GM19463 (cell line): ENCODE results near the gene TRAPPC10.

Source experiments
- ATAC-seq: cut with Tn5 transposase; IDR thresholded peaks from one replicate; pipeline ENCODE4 v1.9.1; 2021; ENCODE audit warnings: mild to moderate bottlenecking, moderate library complexity; ENCODE audit not compliant: unreplicated experiment

Gene TRAPPC10

GRCh38 chr21:43982489-43983078 is 29.5 kb upstream of the TRAPPC10 start:
- ATAC-seq, result no peak

GRCh38 chr21:43983390-43983789 is 28.7 kb upstream of the TRAPPC10 start:
- ATAC-seq, result no peak

GRCh38 chr21:43983860-43984420 is 28.2 kb upstream of the TRAPPC10 start:
- no peak for ATAC-seq

- ATAC-seq, result no peak
These were observed 27.0 kb upstream of the TRAPPC10 start for GRCh38 chr21:43984905-43985689.

GRCh38 chr21:43985690-43986251 is 26.3 kb upstream of the TRAPPC10 start:
- no peak for ATAC-seq

GRCh38 chr21:43986544-43987451 is 25.3 kb upstream of the TRAPPC10 start:
- ATAC-seq, result no peak

GRCh38 chr21:43987509-43987908 is 24.6 kb upstream of the TRAPPC10 start:
- ATAC-seq, result no peak

GRCh38 chr21:43988016-43988415 is 24.1 kb upstream of the TRAPPC10 start:
- no peak for ATAC-seq

- no peak for ATAC-seq
These were observed 23.4 kb upstream of the TRAPPC10 start for GRCh38 chr21:43988506-43989230.

GRCh38 chr21:43989401-43989800 is 22.7 kb upstream of the TRAPPC10 start:
- ATAC-seq, result no peak

GRCh38 chr21:43991447-43991991 is 20.6 kb upstream of the TRAPPC10 start:
- no peak for ATAC-seq

GRCh38 chr21:43992121-43992520 is 20.0 kb upstream of the TRAPPC10 start:
- ATAC-seq, result no peak

GRCh38 chr21:43993420-43993934 is 18.6 kb upstream of the TRAPPC10 start:
- ATAC-seq, result no peak

GRCh38 chr21:43994085-43994484 is 18.0 kb upstream of the TRAPPC10 start:
- ATAC-seq, result no peak

GRCh38 chr21:43994646-43995045 is 17.5 kb upstream of the TRAPPC10 start:
- no peak for ATAC-seq

GRCh38 chr21:43995521-43996105 is 16.5 kb upstream of the TRAPPC10 start:
- ATAC-seq, result no peak

- no peak for ATAC-seq
These were observed 14.1 kb upstream of the TRAPPC10 start for GRCh38 chr21:43997766-43998742.

- ATAC-seq, result no peak
These were observed 11.7 kb upstream of the TRAPPC10 start for GRCh38 chr21:44000360-44000759.
